Measurements from ENCODE around the gene CDH13. TPM values are rescaled to one million over a fixed set of nuclear protein-coding genes. Genes with fewer than 3 reads are reported as not detected.

Gene CDH13
- total RNA-seq, 1 donor from 2014 or later = 2.3 TPM

DNA sequence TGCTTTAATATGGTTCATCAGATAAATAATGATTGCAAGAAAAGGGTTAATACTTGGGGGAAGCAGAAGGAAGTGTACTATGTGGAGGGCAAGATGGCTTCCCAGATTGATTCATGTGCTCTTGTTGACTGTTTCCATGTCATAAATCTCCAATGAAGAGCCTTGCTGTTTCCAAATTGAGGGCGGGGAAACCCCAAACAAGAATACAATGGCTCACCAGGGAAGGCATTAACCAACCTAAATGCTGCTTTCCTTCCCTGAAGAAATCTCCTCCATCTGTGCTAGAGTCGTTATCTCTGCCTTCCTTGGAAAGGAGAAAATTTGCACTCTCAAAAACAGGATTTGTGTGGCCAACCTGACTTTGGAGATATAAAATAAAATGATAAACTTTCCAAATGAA, 28.0 kb upstream of the CDH13 start:
- Mint-ChIP-seq H3K4me1 (ENCODE audit: unreplicated experiment) (no peaks in the 10 kb centered on the region), H3K9me3 (ENCODE audit: unreplicated experiment) (no peaks in the 10 kb centered on the region), H3K27ac (ENCODE audit: unreplicated experiment) (no peak overlapping the region), H3K4me3 (ENCODE audit: unreplicated experiment) (no peak overlapping the region), H3K36me3 (ENCODE audit: low read depth, unreplicated experiment) (peaks cover 4% of the 10 kb centered on the region), H3K27me3 (ENCODE audit: unreplicated experiment) (no peaks in the 10 kb centered on the region)
- TF ChIP-seq, protein P1, sequence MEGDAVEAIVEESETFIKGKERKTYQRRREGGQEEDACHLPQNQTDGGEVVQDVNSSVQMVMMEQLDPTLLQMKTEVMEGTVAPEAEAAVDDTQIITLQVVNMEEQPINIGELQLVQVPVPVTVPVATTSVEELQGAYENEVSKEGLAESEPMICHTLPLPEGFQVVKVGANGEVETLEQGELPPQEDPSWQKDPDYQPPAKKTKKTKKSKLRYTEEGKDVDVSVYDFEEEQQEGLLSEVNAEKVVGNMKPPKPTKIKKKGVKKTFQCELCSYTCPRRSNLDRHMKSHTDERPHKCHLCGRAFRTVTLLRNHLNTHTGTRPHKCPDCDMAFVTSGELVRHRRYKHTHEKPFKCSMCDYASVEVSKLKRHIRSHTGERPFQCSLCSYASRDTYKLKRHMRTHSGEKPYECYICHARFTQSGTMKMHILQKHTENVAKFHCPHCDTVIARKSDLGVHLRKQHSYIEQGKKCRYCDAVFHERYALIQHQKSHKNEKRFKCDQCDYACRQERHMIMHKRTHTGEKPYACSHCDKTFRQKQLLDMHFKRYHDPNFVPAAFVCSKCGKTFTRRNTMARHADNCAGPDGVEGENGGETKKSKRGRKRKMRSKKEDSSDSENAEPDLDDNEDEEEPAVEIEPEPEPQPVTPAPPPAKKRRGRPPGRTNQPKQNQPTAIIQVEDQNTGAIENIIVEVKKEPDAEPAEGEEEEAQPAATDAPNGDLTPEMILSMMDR (IDR thresholded peaks at IDR 0.05; ENCODE audit: unreplicated experiment) = no peak
- no peak for DNase-seq (ENCODE audit: low spot score)

DNA sequence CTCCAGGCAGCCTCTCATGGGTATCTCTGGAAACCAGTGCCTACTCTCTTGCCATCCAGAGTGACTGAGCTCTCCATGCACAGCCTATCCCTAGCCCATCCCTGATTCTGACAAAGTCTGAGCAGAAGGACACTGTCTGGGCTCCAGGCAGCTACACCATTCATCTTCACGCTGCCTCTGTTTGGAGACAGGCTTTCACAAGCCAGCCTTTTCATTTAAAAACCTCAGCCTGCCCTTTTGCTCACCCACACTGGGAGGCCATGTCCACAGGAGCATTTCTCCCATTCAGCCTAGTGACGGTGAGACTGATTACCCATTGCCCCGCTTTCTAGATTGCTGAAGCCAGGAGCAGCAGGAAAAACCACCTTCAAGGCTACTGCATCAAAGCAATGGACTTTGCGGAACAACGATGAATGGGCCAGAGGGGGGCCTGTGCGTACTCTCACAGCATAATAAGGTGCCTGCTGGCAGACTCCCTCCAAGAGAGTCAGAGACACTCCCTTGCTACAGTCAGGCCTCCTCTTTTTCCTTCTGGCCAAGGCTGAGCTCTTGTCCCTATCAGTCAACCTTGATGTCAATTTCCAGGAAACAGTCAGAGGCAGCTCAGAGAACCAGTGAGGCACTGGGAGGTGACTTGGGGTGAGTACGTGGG, 24.7 kb upstream of the CDH13 start:
- Mint-ChIP-seq H3K4me1 (ENCODE audit: unreplicated experiment) (no peaks in the 10 kb centered on the region), H3K36me3 (ENCODE audit: low read depth, unreplicated experiment) (peaks cover 4% of the 10 kb centered on the region), H3K4me3 (ENCODE audit: unreplicated experiment) (no peak overlapping the region), H3K27ac (ENCODE audit: unreplicated experiment) (no peak overlapping the region), H3K27me3 (ENCODE audit: unreplicated experiment) (no peaks in the 10 kb centered on the region), H3K9me3 (ENCODE audit: unreplicated experiment) (no peaks in the 10 kb centered on the region)
- DNase-seq (ENCODE audit: low spot score) = no peak
- TF ChIP-seq, protein P1 (IDR thresholded peaks at IDR 0.05; ENCODE audit: unreplicated experiment) = no peak

DNA sequence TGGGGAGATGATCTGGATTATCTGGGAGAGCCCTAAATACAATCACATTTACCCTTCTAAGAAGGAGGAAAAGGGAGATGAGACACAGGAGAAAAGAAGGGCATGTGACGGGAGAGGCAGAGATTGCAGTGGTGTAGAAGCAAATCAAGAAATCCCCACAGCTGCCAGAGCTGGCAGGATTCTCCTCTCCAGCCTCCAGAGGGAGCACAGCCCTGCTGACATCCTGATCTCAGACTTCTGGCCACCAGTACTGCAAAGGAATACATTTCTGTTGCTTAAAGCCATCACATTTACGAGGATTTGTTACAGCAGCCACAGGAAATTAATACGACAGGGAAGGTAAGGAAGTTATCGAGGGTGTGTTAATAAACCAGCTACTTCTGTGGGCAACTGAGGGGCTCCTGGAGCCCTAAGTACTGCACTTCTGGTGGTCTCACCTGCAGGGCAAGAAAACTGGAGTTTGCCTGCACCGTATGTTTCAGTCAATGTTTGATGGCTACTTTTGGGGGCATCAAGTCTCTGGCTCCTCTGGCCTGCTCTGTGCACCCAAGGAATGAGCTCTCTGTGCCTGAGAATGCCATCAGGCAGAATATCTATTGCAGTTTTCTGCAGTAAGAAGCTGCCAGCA, 22.9 kb upstream of the CDH13 start:
- no peak overlapping the region for H3K27ac Mint-ChIP-seq (ENCODE audit: unreplicated experiment)
- H3K27me3 Mint-ChIP-seq (ENCODE audit: unreplicated experiment) = no peaks in the 10 kb centered on the region
- H3K4me3 Mint-ChIP-seq (ENCODE audit: unreplicated experiment) = no peak overlapping the region
- H3K9me3 Mint-ChIP-seq (ENCODE audit: unreplicated experiment) = no peaks in the 10 kb centered on the region
- H3K4me1 Mint-ChIP-seq (ENCODE audit: unreplicated experiment) = no peaks in the 10 kb centered on the region
- DNase-seq (ENCODE audit: low spot score) = peak; percentile 50
- peaks cover 4% of the 10 kb centered on the region for H3K36me3 Mint-ChIP-seq (ENCODE audit: low read depth, unreplicated experiment)
- TF ChIP-seq, protein P1 (IDR thresholded peaks at IDR 0.05; ENCODE audit: unreplicated experiment) = peak; percentile 21

DNA sequence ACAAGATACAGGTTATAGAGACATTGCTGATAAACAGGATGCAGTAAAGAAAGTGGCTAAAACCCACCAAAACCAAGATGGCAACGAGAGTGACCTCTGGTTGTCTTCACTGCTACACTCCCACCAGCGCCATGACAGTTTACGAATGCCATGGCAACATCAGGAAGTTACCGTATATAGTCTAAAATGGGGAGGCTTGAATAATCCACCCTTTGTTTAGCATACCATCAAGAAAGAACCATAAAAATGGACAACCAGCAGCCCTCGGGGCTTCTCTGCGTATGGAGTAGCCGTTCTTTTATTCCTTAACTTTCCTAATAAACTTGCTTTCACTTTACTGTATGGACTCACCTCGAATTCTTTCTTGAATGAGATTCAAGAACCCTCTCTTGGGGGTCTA, 21.7 kb upstream of the CDH13 start:
- DNase-seq (ENCODE audit: low spot score) = no peak
- no peaks in the 10 kb centered on the region for H3K9me3 Mint-ChIP-seq (ENCODE audit: unreplicated experiment)
- H3K36me3 Mint-ChIP-seq (ENCODE audit: low read depth, unreplicated experiment) = peaks cover 4% of the 10 kb centered on the region
- H3K4me3 Mint-ChIP-seq (ENCODE audit: unreplicated experiment) = no peak overlapping the region
- H3K4me1 Mint-ChIP-seq (ENCODE audit: unreplicated experiment) = no peaks in the 10 kb centered on the region
- no peak overlapping the region for H3K27ac Mint-ChIP-seq (ENCODE audit: unreplicated experiment)
- no peaks in the 10 kb centered on the region for H3K27me3 Mint-ChIP-seq (ENCODE audit: unreplicated experiment)
- TF ChIP-seq, protein P1 (IDR thresholded peaks at IDR 0.05; ENCODE audit: unreplicated experiment) = no peak

DNA sequence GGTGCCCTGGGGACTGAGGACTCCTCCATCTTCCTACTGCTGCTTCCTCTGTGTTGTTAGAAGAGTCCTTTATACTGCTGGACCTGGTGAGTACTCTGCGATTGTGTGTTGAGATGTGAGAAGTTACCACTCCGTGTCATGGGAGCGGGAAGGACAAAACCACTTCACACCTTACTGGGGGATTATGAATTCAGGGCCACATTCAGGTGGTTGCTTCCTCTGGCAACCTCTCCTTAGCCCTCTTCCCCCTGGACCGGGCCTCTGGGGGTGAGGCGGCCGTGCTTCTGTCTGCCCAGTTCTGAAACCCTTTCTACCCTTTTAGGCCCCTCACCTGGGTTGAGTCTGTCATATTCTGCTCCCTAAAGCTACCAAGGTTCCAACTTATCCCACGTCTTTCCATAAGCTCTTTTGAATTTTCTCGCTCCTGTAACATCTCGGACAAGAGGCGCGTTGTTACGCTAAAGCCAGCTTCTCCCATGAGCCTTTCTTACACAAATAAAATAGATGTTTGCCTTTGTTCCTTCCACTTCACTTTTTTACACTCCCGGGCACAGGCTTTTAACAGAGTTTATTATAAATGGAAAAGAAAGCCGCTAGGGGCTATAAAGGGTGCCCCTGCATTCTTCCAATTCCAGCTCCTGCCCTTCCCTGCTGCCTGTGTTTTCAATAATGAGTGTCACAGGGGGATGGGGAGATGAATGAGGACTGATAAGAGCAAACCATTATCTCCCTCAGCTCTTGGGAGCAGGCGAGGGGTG, 20.7 kb upstream of the CDH13 start:
- no peak overlapping the region for H3K4me3 Mint-ChIP-seq (ENCODE audit: unreplicated experiment)
- TF ChIP-seq, protein P1 (IDR thresholded peaks at IDR 0.05; ENCODE audit: unreplicated experiment) = no peak
- no peak for DNase-seq (ENCODE audit: low spot score)
- no peaks in the 10 kb centered on the region for H3K27me3 Mint-ChIP-seq (ENCODE audit: unreplicated experiment)
- H3K36me3 Mint-ChIP-seq (ENCODE audit: low read depth, unreplicated experiment) = peaks cover 2% of the 10 kb centered on the region
- H3K9me3 Mint-ChIP-seq (ENCODE audit: unreplicated experiment) = no peaks in the 10 kb centered on the region
- no peaks in the 10 kb centered on the region for H3K4me1 Mint-ChIP-seq (ENCODE audit: unreplicated experiment)
- no peak overlapping the region for H3K27ac Mint-ChIP-seq (ENCODE audit: unreplicated experiment)

Data from endothelial cell (in vitro differentiated cells).